Forelimb muscle (tissue), 1 donor: Measurements from ENCODE around the gene SH3GL3. TPM values are rescaled to one million over a fixed set of nuclear protein-coding genes. Genes with fewer than 3 reads are reported as not detected.

Source experiments
- DNase-seq: peaks from one replicate; pipeline ENCODE4 v3.0.0-alpha.2; 2013; ENCODE audit warnings: low read depth
- polyA plus RNA-seq: library from polyadenylated mRNA; unstranded; fragments of 120-200 nt; gene quantifications from one replicate; pipeline ENCODE4 v1.2.1, GENCODE V29; 2013; ENCODE audit not compliant: insufficient read length

SH3GL3 gene
- polyA plus RNA-seq, 1 donor = 6.5 TPM

DNA sequence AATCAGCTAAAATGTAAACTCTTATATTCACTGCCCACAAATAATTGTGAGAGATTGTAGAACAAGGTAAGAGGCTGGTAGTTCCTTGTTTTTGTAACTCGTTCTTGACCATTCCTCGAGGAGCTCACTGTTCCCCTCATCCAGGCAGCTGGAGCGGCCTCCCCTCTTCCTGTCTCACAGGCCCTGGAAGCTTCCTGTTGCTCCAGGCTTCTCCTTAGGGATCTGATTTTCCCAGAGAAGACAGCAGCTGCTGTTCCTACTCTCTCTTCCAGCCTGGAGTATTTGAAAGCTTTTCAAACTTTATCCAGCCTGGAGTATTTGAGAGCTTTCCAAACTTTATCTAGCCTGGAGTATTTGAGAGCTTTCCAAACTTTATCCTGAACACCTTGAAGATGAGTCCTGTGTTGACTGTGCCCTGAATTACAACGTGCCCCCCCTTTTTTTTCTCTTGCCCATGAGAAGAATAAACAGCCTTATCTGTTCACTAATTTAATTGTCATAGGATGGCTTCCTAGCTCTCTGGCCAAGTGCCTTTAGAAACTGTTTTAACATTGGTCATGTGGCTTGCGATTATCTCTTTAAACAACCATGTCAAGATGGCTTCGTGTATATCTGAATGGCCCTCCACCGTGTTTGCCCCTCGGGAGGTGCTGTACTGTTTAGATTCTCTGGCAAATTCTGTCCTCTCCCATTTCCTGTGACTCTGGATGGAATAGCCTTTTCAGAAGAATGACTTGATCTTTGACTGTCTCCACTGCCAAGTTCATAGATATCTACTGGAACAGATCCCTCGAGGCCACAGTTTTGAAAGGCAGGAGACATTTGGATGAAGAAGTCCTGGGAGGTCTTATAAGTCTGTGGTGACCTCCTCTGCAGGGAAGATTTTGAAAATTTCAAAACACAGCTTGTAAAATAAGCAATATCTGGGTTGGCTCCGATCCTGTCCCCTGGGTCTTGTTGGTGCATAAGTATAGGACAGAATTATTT is 211.6 kb downstream of the SH3GL3 start:
- no peak for DNase-seq

DNA sequence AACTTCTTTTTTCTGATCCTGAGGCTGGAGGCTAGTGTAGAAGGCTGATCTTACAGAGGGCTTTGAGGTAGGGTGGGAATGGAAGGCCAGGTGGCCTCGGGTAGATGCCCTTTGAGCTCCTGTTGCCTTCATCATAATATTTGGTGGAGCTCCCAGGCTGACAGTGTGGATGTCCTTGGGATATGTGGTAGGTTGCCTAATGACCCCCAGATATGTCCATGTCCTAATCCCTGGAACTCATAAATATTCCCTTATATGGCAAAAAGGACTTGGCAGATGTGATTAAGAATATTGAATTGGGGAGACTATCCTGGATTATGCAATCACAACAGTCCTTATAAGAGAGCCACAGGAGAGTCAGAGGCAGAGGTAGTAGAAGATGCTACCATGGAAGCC is 212.3 kb downstream of the SH3GL3 start:
- DNase-seq = no peak

DNA sequence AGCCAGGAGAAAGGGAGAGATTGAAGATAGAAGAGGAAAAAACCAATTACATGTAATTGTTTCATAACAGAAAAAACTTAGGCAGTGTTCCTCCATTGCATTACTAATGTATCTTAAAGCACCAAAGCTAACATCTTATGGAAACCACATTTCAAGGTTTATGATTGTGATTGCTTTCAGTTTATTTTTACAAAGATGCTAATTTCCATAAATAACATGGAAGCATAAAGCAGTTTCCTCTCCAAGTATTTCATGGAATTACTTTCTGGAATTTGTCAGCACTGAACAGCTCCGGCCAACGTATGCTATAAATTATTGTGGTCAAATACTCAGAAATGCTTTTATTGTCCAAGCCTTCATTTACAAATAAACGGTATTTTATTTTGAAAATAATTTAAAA is 218.3 kb downstream of the SH3GL3 start:
- DNase-seq = peak; percentile 48

Other genes with a start within 250 kb of the SH3GL3 start
- gene HDGFL3, start 239.5 kb upstream of the SH3GL3 start, polyA plus RNA-seq = 38.1 TPM
- 1.8 TPM for gene BNC1, start 162.7 kb upstream of the SH3GL3 start, polyA plus RNA-seq
- 33.1 TPM for gene ADAMTSL3, start 206.8 kb downstream of the SH3GL3 start, polyA plus RNA-seq